ENCODE data around the gene PPP1CC.
A peak's percentile ranks its signal among the peaks of the same experiment; 100 is the strongest.
"Not testable (repeated sequence)": the region's sequence is repeated elsewhere in the genome, so short reads cannot be mapped to it uniquely, and the experiment has no call there.

PPP1CC gene

DNA sequence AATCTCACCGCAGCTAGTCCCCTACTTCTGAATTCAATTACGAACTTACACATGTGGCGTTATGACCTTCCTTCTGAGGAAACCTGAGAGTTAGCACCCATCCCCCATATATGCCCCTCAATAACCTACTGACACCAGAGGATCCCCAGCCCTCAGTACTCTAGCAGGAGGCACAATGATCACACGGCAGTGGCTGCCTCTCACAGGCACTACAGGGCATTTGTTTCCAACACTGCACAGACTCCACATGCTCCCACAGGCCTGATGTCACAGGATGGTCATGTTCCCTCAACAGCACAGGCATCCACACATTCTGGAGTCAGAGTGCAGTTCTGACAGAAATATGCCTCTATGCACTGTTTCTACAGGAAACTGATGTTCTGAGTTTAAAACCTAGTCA lies 17.4 kb downstream of the PPP1CC start:
- no peak for DNase-seq (ENCODE audit: low read depth)

DNA sequence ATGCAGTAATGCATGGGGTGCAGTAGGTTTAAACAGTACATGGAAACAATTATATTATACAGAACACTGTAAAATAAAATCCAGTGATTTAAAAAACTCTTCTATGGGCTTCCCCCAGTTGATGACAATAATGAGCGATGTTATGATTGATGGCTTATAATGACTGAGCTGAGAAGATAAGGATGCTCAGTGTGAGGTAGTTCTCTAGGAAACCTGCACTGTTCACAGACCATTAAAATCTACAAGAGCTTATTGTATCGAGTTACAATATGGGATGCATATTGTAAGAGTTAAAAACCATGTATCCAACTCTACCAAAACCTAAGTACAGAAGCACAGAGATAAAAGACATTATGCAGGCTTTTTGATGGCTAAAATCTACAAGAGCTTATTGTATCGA lies 19.8 kb downstream of the PPP1CC start:
- DNase-seq (ENCODE audit: low read depth), result not testable (repeated sequence)

DNA sequence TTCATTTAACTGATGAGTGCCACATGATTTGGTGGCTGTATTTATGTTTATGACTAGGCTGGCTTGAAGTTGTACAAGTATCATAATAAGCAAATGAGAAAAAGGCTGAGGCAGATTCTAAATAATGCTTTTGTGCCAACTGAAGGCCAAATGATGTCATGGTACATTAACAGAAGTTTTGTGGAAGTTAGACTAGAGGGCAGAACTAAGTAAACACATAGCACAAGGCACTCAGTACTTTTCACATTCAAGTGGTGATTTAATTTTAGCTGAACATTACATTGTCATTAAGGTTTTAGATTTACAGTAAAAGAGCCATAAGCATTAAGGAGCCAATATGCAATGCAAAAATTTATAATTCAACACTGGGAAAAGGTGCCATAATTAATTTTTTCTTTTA lies 21.1 kb downstream of the PPP1CC start:
- DNase-seq (ENCODE audit: low read depth), result no peak

DNA sequence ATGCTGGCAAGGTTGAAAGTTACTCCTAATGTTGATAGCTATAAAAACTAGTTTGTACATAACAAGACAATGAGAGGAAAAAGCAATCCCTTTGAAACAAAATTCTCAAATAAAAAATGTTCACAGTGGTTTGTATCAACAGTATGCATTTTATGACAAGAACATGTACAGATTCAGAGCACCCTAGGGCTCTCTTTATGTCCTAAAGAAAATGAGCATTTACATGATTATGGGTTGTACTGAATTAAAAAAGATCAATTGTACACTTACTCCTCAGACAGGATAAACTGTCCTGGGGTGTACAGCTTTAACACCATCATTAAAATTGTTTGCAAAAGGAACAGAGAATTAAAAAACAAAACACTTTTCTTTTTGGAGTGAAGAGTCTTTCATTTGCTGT lies 22.2 kb downstream of the PPP1CC start:
- DNase-seq (ENCODE audit: low read depth), result no peak

DNA sequence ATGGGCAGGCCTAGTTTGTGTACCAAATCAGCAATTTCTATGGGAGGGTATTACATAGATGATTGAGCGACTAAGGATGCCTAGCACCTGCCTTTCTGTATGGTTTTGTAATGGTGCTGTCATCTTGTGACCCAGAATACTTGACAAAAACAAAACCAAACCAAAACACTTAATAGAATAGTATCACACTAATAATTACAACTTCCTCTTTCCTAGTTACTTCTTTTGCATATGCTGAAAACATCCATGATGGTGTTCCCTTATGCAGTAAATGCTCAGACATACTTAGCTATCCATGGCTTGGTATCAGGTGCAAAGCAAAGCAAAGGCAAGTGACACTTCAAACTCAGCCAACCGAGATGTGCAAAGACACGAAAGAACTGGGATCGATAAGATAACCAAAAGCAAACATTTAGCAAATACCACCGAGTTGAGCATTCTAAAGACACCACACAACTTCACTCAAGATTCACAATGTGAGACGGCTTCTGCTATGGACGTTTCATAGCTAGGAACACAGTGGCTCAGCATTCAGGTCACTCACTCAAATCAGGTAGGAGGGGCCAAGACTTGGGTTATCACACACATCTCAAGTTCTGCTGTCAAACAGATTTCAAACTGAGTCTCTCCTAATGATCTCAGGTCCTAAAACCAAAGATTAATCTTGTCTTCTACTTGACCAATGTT lies 24.3 kb downstream of the PPP1CC start:
- DNase-seq (ENCODE audit: low read depth), result no peak

DNA sequence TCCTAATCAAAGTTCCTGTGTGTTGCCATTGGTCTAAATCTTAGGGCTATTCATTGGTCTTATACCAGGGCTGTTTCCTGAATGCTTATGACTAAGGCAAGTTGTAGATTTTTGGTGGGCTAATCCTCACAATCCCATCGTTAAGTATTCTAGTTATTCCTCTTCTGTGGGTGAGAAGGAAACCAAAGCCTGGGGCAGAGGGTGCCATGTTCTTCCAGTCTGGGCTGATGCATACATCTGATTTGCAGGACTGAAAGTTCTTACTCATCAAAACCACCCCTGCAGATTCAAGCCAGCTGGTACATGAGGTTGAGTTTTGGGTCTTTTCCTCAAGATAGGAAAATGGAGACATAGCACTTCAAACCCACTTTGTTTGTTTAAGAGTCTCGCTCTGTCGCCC lies 25.7 kb downstream of the PPP1CC start:
- DNase-seq (ENCODE audit: low read depth), result no peak

DNA sequence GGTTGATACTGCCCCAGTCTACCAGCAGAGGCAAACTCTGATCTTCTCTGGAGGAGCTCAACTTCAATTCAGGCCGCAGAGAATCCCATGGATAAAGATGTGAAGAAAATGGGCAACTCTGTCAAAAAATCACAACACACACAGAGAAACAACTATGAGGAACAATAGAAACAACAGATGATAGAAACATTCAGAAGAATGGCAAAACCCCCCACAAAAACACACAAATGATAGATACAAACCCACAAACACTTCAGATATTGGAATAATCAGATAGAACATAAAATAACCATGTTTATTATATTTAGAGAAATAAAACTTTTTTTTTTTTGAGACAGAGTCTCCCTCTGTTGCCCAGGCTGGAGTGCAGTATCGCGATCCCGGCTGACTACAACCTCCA lies 33.8 kb downstream of the PPP1CC start:
- no peak for DNase-seq (ENCODE audit: low read depth)

DNA sequence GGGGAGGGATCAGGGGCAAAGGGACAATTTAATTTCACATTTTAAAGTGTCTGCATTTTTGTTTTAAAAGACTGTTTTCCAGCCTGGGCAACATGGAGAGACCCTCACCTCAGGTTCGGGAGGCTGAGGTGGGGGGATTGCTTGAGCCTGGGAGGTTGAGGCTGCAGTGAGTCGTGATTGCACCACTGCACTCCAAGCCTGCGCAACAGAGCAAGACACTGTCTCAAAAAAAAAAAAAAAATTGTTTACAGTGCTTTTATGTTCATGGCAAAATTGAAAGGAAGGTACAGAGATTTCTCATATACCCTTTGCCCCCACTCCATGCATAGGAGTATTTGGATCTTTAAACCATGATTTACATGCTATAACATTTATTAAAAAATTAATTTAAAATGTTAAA lies 37.4 kb downstream of the PPP1CC start:
- DNase-seq (ENCODE audit: low read depth), result no peak

DNA sequence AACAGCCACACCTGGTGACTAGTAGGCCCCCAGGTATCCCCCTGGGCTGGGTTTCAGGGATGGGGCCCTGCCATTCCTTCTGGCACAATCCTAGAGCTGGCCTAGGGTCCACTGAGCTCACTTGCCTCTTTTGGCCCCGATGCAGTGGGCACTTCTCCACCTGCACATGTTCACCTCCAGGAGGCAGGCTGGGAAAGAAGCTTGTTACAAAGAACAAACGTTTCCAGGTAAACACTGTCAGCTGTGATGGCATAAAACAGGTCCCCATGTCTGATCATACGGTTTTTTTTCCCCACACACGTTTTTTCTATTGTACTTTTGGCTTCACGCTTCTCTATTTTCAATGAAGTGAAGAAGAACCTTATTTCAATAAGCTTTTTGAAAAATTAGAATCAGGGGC lies 37.9 kb downstream of the PPP1CC start:
- no peak for DNase-seq (ENCODE audit: low read depth)

DNA sequence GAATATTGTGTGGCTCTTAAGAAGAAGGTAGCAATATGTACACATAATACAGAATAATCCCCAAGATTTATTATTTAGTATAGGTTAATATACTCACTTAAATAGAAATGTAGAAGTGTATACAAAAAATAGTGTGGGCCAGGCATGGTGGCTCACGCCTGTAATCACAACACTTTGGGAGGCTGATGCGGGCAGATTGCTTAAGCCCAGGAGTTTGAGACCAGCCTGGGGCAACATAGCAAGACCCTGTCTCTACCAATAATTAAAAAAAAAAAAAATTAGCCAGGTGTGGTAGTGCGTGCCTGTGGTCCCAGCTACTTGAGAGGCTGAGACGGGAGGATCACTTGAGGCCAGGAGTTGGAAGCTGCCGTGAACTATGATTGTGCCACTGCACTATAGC lies 38.5 kb downstream of the PPP1CC start:
- no peak for DNase-seq (ENCODE audit: low read depth)

DNA sequence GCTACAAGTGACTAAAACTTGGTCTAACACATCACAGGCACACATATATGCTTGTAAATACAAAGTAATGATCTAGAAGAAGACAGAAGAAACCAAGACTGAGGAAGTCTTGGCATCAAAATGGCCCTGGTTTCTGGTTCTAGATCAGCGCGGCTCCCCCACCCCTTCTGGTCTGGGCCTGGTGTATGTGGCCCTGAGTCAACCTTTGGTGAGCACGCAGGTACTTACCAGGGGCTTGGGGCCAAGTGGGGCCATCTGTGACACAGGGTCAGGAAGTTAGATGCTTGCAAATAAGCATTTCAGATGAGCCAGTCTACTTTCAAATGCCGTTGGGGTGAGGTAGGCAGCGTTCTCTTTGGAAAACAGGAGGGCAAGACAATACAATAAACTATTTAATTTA lies 40.6 kb downstream of the PPP1CC start:
- DNase-seq (ENCODE audit: low read depth), result no peak

DNA sequence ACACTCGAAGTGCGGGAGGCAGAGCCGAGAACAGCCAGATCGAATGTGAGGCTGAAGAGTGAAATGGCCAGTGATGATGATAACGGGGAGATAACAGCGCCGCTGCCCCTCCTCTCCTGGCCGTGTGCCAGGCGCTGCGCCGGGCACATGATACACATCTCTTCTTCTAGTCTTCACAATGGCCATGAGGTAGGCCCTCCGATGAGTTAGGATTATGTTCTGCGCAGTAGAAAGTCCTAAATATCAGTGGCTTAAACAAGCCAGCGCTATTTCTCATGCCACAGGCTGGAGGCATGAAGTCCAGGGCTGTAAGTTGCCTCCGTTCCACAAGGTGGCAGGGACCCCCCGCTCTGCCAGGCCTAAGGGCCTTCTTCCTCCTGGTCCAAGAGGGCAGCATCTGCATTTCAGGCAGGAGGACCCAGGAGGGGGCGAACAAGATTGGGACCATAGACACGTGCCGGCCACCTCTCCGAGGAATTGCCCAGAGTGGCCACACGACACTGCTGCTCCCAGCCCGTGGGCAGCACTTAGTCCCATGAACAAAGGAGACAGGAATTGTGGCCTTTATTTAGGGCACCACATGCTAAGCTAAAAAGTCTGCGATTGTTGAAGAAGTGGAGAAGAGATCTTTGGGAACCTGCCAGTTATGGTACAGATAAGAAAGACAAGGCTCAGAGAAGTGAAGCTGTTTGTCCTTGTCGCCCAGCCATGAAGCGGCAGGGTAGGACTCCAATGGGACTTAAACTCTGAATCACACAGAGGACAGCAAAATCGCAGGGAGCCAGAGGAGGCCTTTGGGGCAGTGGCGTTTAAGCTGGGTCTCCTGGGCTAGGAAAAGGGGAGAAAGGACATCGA lies 42.9 kb downstream of the PPP1CC start:
- no peak for DNase-seq (ENCODE audit: low read depth)

DNA sequence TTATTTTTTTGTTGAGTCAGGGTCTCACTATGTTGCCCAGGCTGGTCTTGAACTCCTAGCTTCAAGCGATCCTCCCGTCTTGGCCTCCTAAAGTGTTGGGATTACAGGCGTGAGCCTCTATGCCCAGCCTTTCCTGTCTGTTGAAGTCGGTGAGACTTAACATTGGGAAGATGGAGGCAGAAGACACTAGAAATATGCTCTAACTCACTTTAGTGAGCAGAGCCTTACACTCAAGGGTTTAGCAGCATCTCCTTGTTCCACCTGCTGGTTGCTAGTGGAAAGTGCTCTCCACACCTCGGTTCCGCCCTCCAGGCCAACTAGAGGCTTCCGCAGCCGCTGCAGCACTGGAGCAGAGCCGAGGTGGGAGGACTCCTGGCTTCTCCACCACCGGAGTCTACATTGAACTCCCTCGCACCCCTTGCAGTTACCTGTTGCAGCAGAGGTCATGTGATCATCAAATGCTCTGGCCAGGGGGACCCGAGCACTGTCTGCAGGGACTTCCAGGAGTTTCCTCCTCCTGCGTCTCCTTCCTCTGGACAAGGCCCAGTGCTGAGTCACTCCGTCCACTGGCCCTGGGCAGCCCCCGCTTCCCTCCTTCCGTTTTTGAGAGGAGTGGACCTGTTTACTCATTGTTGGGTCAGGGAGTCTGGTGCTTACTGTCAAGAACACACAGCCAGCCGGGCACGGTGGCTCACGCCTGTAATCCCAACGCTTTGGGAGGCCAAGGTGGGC lies 44.4 kb downstream of the PPP1CC start:
- peak; percentile 64 for DNase-seq (ENCODE audit: low read depth)

DNA sequence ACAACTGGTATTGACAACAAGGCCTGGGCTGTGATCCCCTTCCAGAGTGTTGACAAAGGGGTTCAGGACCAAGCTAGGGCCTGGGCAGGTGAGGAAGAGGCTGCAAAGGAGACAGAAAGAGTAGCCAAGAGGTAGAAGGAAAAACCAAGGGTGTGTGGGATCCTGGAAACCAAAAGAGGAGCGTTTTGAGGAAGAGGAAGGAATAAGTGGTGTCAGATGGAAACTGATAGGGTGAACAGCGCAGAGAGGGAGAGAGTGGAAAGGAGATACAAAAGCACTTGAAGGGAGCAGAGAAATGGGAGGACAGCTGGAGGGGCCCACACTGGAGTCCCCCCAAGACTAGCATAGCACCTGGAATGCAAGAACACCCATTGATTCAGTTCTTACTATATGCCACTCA lies 45.5 kb downstream of the PPP1CC start:
- no peak for DNase-seq (ENCODE audit: low read depth)

DNA sequence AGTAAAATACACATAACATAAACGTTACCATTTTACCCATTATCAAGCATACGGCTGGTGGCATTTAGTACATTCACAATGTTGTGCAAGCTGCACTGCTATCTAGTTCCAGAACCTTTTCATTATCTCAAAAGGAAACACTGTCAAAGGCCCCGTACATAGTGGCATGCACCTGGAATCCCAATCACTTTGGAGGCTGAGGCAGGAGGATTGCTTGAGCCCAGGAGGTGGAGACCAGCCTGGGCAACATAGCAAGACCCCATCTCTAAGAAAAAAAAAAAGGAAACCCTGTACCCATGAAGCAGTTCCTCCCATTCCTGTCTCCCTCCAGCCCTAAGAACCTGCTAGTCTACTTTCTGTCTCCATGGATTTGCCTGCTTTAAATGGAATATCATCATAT lies 46.4 kb downstream of the PPP1CC start:
- no peak for DNase-seq (ENCODE audit: low read depth)

DNA sequence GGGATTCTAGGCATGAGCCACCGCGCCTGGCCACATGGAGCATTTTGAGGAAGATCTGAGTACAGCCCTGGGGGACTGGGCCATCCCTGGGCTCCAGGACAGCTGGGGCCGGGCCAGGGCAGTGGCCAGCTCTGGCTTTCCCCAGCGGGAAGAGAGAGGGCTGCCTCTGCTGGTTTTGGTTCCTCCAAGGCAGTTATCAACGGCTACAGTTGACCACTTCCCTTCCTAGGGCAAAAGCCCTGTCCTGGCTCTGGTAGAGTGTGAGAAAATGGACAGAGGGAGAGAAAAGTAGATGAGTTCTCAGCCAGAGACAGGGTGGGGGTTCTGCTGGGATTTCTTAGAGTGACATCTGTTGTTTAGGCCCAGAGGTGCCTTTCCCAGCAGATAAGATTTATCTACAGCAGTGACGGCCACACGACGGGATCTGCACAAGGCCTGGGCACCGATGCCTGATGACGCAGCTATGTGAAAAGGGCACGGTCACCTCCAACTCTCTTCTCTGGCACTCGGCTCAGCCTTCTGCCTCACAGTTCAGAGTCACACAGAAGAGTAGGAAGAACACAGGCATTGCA lies 48.3 kb downstream of the PPP1CC start:
- no peak for DNase-seq (ENCODE audit: low read depth)

DNA sequence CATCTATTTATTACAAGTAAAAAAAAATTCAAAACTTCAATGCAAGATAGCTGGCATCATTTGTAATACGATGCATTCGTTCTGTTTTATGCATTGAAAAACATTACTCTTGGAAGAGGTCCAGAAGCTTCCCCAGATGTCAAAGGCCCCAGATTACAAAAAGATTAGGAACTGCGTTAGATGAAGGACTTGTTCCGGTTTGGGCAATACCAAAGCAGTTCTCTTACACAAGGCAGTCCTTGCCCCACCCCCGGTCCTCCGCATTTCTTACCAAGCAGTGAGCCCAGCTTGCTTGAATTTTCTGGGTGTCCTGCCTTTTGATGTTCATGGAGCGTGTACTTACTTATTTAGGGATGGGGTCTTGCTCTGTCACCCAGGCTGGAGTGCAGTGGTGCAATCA lies 49.0 kb downstream of the PPP1CC start:
- DNase-seq (ENCODE audit: low read depth), result no peak

DNA sequence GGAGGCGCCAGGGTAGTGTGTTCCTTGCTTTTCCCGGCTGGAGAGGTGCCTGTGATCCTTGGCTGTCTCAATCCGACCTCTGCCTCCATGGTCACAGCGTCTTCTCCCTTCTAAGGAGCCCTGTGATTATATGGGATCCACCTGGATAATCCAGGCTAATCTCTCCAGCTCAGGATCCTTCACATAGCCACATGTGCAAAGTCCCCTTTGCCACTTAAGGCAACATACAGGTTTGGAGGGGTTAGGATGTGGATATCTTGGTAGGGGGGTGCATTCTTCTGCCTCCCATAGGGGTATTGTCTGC lies 52.6 kb downstream of the PPP1CC start:
- DNase-seq (ENCODE audit: low read depth), result no peak

DNA sequence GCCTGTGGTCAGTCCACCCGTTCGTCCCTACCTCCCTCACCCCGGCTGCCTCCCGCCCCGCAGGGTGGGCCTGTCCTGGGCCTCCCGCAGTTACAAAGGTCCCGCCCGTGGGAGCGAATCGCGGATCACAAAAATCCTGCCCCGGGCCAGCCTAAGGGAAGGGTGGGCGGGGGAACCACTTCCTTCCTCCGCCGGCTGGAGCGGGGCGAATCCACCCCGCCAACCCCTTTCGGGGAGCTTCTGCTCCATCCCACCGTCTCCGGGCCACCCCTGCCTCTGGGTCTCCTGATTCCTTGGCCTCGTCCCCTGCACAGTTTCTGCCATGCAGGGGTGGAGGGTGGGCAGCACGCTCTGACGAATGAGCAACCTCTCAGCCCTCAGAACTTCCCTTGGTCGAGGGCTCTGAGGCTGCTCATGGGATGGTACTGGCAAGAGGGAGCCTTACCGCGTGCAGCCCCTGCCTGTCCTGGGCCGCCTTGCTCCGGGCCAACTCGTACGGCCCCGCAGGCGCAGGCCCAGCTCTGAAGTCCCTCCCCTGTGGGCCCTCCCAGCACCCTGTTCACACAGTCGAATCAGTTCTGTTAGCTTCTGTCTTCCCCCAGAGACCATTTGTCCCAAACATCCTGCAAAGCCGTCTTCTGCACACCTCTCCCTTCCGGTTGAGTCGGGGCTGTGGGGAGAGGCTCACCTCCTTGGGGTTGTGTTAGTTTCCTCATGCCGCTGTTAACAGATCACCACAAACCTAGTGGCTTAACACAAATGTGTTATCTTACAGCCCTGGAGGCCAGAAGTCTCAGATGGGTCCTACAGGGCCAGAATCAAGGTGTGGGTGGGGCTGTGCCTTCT lies 53.2 kb downstream of the PPP1CC start:
- DNase-seq (ENCODE audit: low read depth), result no peak

DNA sequence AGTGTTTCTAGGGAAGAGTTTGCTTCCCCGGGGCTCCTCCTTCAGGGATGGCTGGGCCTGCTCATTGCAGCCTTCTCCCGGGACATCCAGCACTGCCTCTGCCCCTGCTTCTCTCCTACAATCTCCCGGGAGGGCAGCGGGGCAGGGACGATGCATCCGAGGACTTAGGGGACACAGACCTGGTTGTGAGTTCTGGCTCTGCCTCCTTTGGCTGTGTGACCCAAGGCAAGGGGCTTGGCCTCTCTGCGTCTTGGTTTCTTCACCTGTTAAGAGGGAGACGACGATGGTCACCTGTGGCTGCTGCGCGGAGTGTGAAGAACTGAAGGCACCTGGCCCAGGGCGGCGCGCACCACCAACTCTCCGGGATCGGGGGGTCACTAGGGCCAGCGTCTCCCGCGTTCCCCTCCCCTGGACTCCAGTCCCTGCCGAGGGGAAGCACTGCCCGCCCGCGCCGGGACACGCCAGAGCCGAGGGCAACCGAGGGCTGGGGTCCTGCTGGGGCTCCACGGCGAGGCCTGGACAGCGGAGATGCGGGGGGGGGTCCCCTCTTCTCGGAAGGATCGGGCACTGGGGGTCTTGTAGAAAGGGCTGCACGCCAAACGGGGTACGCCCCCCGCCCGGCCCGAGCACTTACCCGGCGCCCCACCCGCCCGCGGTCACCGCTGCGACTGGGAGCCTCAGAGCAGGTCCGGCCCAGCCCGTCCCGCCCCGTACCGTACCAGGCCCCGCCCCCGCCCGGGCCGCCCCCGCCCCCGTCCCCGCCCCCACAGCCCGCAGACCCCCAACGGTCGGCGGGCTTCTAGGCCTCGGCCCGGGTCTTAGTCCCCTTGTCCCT lies 54.0 kb downstream of the PPP1CC start, which contains the start of gene HVCN1:
HVCN1 (minus strand) TSS at position 670 of the 835 bp plus-strand sequence. CDS start 5,870 bp downstream, outside the sequence.
- DNase-seq (ENCODE audit: low read depth), result no peak

All from stimulated activated CD4-positive, alpha-beta T cell treated with anti-CD3 and anti-CD28 coated beads, Interleukin-2, amount 100 ng/mL, for 4 hours (primary cell).